GM21723 (cell line): ENCODE data around the gene FARS2.
"Not testable (repeated sequence)": the region's sequence is repeated elsewhere in the genome, so short reads cannot be mapped to it uniquely, and the experiment has no call there.

Source experiments
- ATAC-seq: cut with Tn5 transposase; IDR thresholded peaks from one replicate; pipeline ENCODE4 v1.9.1; 2021; ENCODE audit warnings: mild to moderate bottlenecking, moderate library complexity; ENCODE audit not compliant: unreplicated experiment

Gene FARS2

DNA sequence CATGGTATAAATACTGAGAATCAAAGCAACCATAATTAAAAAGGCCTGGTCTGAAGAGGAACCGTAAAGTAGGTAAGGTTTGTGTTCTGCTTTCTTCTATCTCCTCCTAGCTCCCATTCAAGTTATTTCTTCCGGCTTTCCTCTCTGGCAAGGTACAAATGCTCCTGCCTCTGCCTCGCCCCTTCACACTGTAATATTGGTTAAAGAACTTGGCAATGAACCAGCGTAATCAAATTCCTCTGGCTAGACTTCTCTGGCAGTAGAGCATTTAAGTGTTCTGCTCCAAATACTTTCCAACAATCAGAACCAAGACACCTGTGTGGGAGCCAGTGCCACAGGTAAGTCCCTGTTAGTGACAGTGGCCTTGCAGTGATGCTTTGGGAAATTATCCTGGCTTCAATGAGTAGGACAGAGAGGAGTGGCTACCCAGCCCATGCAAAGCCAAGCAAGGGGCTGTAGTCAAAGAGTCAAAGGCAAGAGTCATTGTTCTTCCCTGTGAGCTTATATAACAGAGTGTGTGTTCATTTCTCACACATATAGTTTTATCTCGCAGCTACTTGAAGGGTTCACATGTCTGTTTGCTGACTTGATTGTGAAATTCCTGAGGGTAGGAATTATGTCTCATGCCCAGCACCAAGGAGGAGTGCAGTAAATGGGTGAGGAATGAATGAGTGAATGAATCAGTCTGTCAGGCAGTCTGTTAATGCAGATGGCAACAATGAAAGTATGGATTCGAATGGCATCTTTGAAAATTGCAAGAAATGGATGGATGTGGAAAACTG, 416.1 kb downstream of the FARS2 start:
- ATAC-seq: no peak

DNA sequence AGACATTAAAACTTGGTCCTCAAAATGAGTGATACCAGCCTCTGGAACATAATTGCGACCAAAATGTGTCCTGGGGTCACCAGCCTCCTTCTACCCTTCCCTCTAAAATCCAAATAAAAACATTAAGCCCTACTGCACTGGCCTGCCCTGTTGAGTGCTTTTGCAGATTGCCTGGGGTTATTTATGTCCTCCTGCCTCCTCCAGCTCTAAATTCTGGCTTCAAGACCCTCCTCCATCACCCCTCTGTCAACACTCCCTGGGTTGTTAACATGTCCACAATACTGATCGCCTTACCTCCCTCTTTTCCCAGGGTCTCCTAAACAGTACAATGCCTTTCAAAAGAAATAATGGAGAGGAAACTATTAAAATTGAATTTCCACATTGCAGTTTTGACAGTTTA, 418.0 kb downstream of the FARS2 start:
- ATAC-seq: no peak

DNA sequence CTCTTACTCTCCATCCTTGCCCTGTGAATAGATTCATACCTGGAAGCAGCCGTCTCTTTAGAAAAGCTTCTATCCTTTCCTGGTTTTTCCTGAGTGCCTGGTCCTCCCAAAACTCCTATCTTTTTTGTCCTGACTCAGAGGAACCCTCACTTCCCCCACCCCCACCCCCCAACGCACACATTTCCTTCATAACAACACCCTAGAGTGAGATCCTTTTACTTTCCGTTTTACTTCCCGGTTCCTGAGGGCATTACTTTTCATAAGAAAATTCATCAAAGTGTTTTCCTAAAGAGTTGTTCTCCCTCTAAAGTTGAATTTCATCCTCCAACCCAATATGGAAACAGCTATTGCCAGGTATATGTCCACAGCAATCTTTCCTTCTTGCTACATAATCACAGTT, 418.4 kb downstream of the FARS2 start:
- no peak for ATAC-seq

DNA sequence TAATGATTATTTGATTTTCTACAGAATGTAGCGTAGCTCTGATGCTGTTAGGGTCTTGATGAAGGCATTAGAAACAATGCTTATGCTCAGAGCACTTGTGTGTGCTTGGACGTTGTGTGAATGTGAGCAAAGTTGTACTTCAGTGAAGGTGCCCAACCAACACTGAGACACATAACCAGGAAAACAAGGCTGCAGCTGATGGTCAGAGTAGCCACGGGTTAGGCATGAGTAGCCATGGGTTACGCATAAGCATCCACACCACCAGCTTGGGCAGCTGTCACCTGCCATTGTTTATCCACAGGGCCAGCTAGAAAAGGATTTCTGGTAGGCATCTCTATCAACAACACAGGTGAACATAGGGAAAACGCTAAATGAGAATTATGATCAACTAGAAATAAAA, 418.8 kb downstream of the FARS2 start:
- no peak for ATAC-seq

DNA sequence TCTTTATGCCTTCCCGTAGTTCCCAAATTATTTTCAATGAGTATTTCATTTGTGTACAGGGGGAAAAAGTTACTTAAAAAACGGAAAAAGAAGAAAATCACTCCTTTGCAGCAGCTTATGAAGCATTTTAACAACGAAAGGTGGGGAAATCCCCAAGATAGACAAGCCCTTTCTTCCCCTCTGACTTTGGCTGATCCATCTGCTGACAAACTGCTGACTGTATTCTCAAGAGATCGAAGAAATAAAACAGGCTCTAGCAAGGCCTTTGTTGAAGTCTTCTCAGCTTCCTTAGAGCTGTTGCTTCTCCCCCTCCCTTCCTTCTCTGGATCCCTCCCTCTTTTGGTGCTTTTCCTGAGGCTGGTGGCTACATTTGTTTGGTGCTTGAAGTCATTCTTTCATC, 420.2 kb downstream of the FARS2 start:
- no peak for ATAC-seq

DNA sequence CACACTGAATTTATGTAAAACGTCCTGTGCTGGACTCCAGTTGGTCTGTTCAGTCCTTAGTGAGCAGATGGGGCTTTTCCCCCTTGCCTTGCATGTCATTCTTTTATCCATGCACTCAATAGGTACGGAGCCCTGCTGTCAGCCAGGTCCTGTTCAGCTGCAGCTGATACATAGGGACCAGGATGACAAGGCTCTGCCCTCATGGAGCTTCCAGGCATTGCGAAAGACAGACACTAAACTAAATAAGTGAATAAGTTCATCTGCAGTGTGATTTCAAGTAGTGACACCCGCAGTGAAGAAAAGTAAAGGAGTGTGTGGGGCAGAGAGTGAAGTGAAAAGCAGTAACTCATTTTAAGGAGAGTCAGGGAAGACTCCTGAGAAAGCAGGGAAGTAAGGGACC, 421.2 kb downstream of the FARS2 start:
- no peak for ATAC-seq

DNA sequence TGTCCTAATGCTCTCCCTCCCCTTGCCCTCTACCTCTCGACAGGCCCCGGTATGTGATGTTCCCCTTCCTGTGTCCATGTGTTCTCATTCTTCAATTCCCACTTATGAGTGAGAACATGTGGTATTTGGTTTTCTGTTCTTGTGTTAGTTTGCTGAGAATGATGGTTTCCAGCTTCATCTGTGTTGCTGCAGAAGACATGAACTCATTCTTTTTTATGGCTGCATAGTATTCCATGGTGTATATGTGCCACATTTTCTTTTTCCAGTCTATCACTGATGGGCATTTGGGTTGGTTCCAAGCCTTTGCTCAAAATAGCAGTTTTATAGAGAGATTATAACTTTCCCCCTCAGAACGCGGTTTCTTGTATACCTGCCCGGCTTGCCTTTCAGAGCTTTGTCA, 422.4 kb downstream of the FARS2 start:
- ATAC-seq: not testable (repeated sequence)

DNA sequence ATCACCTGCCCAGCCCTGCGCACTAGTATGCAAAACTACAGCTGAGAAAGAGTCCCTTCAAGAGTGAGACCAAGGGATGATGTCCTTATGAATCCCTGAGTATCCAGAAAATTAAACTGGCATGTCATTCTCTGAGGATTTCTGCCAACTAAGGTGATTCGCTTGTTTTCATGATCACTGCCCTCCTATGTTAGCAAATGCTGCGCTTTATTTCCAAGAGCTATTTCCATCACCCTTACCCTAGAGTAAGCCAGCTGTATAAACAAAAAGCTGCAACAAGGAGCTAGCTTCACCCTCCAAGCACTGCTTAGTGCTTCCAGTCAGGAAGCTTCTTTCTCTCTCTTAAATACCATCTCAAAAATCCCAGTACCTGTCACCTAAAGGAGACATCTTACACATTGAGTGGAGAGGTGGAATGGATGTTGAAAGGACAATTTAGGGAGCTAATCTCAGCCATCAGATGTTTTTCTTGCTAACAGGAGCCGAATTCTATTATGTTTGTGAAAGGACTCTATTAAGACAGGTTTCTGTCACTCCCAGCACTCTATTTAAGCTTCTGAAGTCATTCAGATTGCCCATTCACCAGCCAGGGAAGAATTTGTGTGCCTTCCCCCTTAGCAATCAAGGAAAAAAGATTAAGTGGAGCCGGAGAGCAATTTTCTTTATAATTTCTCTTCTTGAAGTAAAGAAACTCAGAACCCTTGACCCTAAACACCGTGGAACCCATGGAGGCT, 423.2 kb downstream of the FARS2 start:
- no peak for ATAC-seq

DNA sequence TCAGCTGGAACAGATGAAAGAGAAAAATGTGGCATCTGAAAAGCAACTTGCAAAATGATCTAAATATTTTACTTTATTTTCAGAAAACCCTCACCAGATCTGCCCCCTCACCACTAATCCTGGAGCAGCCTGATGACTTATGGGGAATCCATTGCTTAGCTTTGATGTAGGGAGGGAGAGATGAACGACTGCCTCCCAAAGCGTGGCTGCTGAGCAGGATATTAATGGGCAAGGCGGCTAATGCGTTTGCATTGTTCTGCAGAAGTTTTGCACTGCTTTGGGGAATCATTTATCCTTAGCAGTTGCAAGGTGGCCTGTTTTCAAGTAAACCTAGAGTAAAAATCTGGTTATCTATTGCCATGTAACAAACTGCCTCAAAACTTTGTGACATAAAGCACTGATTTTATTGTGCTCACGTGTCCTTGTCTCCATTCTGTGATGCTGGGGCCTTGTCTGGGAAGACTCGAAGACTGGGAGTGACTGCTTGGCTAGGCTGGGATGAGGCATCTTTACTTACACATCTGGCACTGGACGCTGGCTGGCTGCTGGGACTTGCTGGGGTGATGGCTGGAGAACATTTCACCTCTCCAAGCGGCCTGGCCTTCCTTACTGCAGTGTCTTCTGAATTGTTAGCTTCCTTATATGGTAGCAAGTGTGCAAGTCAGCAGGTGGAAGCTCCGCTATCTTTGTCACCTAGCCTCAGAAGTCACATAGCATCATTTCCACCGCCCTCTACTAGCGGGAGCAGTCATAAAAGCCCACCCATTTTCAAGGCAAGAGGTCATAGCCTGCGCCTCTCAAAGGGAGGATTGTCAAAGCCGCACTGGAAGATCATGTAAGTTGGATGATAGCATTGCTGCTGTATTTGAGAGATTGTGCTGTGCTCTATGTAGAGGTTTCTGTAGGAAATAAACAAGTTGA, 432.2 kb downstream of the FARS2 start:
- no peak for ATAC-seq

DNA sequence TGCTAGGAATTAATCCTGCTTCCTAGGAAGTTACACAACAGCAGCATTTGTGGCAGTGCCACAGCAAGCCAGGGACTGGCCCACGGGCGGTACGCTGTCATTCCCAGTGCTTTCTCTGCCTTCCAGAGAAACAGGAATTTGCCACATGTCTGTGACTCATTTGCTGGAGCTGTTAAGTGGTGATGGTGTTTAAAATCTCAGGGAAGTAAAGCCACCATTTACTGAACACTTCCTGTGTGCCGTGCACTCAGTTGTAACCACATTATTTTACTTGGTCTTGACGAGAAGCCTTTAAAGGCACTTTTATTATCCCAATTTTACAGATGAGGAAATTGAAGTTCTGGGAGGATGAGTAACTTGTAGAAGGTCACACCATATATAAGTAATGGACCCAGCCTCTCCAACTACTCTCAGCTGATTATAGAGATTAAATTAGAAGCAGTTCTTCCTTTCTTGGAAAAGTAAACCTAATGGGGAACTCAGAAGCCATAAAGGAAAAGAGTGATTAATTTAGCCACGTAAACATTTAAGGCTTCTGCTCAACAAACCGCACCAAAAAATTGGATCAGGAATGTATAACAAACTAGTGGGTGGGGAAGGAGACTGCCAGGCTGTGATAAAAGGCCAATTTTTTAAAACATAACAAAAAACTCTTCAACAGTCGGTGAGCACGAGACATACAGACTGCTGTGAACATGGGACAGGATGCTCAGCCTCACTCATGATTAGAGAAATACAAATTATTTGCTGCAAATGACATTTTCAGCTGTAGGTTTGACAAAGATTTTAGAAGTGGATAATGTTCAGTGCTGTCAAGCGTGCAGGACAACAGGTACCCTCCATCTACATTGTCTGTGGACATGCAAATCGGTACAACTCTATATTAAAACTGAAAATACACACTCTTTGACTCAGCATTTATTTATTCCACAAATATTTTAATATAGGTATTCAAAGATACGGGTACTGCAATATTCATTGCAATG, 434.2 kb downstream of the FARS2 start:
- ATAC-seq: no peak

DNA sequence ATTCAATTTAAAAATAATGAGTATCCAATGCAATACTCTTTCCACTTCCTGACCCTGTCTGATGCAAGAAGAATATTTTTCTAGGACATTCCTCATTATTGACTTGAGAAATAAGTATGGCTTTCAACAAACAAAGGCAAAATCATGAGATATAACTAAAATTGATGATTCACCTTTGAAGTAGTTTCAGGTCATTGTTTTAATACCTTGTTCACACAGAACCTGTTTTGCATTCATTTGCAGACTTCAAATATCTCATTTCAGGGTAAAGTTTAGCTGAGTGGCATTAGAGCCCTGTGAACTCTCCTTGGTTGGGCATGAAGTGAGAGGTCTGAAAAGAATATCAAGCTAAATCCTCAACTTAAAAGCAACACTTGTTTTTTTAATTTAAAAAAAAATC, 436.2 kb downstream of the FARS2 start:
- ATAC-seq: no peak

DNA sequence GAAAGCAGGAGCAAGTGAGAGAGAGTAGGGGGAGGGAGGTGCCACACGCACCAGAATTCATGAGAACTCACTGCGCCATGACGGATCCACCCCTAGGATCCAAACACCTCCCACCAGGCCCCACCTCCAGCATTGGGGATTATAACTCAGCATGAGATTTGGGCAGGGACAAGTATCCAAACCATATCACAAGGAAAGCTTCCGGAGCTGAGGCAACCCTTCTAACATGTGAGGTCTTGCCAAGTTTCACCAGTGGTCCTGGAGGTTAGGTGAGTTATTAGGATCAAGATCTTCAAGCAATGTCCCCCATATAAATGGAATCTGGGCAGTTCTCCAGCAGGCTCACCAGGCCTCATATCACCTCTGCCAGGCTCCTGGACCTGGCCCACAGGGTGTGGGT, 437.0 kb downstream of the FARS2 start:
- no peak for ATAC-seq

DNA sequence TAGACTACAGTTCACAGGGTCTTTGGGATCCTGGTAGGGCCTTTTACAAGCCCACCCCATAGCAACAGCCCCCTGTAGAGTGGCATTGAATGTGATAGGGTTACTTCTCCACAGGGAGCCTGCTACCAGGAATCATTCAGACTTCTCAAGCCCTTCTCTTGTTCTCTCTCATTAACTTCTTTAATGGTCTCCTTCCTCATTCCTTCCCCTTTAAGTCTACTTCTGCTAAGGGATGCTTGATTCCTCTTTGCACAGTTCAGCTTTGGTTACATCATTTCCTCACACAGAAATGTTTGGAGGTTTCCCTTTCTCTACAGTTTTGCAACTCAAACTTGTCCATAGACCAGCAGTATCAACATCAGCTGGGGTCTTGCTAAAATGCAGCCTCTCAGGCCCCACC, 437.8 kb downstream of the FARS2 start:
- ATAC-seq: not testable (repeated sequence)

DNA sequence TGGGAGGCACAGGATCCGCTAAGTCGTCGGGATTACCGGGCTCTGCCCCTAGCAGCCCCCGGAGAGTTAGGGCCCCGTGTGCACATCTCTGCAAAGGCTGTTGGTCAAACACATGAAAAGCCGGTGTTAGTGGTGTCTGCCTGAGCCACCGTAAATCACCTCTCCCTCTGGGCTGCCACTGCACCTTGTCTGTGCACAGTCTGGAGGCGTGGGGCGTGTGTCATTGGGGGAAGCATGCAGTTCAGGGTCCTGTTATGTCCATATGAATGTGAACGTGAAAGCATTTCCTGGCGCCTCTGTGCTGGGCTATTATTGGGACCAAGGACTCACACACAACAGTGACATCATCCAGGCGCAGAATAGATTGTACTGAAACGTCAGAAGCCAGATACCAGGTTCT, 439.9 kb downstream of the FARS2 start:
- no peak for ATAC-seq

DNA sequence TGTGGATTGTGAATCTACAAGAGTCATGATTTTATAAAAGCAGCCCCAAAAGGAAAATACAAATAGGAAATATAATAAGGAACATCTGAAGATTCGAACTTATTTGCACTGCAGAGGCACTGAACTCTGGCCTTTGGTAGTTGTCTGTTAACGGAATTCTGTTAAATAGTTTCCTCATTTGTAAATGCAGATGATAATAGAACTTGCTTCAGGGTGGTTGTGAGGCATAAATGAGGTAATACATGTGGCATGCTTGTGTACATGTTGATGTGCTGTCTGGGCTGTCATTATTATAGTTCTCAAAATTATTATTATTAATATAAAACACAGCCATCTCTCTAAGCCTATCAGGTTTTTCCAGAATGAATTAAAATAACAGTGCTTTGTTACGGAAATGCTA, 443.4 kb downstream of the FARS2 start:
- ATAC-seq: no peak

DNA sequence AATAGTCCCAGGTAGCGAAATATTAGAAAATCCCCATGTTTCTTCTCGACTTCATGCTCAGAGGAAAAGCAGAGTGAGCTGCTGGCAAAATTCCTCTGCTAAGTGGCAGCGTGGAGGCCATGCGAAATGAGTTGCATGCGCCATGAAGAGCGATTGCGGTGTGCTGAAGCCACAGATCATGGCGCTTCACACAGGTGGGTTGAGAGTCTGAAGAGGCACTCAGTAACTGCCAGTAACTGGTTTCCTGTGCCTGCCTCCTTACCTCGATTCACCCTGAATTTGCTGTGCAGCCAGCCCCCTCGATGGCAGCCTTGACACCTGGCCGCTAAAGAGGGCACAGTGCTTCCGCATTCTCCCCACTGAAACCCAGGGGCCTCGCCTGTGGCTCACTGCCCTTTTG, 443.9 kb downstream of the FARS2 start:
- ATAC-seq: no peak

DNA sequence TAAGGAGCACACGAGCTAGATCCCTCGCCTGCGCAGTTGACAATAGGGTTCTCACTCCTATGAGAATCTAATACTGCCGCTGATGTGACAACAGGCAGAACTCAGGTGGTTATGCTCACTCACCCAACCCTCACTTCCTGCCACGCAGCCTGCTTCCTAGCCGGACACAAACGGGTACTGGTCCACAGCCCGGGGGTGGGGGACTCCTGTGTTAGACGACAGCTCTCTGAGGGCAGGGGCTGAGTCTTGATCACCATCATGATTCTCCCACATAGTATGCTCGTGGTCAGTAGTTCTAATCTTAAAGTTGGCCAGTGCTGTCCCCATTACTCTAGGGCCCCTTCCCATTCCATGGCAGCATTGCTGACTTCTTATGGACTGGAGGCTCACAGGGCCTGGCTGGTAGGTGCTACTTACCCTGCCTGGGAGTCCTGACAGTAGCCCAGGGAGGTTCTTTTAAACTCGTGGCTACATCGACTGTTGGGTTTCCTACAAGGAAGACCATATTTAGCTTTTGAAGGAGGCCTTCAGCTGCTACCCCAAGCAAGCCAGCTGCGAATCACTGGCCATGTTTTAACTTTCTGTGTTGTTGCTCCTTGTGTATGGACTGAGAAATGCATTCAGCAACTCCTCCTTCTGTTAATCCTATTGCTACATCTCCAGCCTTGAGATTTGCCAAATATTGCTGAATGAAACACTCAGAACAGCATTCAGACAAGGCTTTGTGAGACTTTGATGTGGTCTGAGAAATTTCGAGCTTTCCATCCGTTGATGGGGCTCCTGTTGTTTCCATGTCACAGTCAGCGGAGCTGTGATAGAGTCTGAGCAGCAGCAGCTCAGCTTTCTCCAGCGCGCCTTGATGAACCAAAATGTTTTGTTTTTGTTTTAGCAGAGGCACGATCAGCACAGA, 445.1 kb downstream of the FARS2 start:
- no peak for ATAC-seq

DNA sequence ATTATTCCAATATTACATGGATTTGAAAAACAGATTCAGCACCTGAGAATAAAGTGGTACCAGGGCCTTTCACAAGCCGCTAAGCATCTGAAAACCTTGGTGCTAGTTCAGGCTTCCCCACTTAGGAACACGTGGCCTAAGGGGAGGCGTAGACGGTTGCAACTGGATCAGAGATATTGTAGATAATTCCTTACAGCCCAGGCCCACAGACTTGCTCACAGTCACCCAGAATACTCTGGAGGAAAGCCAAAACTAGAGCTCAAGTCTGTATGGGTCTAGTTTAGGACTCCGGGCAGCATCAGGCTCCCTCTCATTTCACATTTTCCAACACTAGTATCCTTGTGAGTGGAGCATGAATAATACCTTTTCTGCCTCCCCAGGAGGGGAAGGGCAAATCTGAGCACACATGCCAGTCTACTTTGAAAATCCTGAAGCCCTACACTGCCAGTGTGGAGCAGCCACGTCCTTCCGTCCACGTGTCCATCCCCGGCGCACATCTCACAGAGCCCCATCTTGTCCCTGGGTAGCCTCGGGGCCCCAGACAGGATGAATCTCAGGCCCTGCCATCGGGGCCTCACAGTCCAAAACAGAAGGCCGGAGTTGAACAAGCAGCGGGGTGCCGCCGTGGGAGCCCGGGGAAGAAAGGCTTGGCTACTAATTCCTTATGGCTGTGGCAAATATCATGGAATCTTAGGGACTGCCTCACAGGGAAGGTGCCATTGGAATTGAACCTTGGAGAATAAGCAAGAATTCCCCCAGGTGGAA, 446.1 kb downstream of the FARS2 start:
- ATAC-seq: no peak

DNA sequence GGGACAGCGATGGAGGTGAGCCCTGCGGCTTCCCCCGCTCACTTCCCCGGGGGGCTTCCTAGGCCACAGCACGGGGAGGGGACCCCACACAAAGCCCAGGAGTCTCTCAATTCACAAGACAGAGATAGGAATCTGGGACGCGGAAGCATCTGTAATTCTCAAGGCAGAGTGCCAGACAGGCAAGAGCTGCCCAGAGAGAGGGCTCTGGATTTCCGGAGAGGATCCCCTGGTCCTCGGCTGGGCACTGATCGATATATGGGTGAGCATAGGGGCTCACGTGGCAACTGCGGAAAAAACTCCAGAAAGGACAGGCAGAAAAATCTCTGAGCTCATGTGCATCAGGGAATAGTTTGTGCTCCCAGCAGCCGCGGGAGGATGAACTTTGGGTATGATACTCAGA, 449.2 kb downstream of the FARS2 start:
- ATAC-seq: no peak
